Retinal pigment epithelial cell (primary cell): ENCODE data around the gene ATG5.

Experiments used
- DNase-seq: peaks from one replicate; pipeline ENCODE4 v3.0.0-alpha.2; 2010; ENCODE audit warnings: low read depth
- H3K4me3 ChIP-seq: 2 replicates; pipeline ENCODE4 v1.5.1; 2011; ENCODE audit warnings: mild to moderate bottlenecking, low read length, control low read depth, moderate library complexity
- TF ChIP-seq, protein P1 (sequence below): conservative IDR thresholded peaks from 2 replicates; pipeline ENCODE4 v1.5.1; 2011; ENCODE audit warnings: low read depth, low read length, control low read depth, inconsistent platforms

The ATG5 gene

DNA sequence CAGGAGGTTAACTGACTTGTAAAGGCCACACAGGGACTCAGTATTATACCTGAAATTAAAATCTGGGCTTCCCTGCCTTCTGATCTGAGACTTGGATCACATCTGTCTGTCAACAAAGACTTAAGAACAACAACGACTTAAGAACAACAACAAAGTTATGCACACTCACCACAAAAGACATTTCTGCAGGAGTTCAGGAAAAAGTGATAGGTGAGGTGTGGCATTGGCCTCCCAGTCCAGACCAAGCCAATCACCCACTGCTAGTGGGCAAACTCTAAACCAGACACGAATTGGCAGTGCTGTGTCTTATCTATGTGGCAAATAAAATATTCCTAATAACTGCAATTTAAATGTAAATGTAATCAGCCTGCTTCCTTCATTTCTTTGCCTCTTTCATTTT is 178.1 kb downstream of the ATG5 start:
- DNase-seq = no peak
- H3K4me3 ChIP-seq = no peak overlapping the region
- TF ChIP-seq, protein P1, sequence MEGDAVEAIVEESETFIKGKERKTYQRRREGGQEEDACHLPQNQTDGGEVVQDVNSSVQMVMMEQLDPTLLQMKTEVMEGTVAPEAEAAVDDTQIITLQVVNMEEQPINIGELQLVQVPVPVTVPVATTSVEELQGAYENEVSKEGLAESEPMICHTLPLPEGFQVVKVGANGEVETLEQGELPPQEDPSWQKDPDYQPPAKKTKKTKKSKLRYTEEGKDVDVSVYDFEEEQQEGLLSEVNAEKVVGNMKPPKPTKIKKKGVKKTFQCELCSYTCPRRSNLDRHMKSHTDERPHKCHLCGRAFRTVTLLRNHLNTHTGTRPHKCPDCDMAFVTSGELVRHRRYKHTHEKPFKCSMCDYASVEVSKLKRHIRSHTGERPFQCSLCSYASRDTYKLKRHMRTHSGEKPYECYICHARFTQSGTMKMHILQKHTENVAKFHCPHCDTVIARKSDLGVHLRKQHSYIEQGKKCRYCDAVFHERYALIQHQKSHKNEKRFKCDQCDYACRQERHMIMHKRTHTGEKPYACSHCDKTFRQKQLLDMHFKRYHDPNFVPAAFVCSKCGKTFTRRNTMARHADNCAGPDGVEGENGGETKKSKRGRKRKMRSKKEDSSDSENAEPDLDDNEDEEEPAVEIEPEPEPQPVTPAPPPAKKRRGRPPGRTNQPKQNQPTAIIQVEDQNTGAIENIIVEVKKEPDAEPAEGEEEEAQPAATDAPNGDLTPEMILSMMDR = no peak

DNA sequence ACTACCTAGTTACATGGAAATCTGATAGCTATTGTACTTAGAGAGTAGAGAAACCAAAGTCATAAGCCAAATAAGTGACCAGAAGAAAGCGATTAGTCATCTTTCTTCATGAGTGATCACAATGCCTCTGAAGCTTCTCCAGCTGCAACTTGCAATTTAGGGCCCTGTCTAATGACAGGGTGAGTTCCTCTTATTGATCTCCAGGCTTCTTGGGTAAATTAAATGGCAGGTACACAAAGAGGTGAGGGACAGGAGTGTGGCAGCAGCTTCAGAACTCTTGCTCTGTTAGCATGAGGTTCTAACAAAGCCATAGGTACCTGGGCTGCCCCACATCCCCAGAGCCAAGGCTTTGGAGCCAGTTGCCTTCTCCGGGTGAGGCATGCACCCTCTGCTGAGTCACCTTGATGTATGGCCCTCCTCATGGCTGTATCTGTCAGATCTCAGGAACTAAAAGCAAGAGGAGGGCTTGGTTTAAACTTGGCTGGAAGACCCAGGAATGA is 178.7 kb downstream of the ATG5 start:
- DNase-seq = no peak
- TF ChIP-seq, protein P1 = no peak
- H3K4me3 ChIP-seq = no peak overlapping the region

DNA sequence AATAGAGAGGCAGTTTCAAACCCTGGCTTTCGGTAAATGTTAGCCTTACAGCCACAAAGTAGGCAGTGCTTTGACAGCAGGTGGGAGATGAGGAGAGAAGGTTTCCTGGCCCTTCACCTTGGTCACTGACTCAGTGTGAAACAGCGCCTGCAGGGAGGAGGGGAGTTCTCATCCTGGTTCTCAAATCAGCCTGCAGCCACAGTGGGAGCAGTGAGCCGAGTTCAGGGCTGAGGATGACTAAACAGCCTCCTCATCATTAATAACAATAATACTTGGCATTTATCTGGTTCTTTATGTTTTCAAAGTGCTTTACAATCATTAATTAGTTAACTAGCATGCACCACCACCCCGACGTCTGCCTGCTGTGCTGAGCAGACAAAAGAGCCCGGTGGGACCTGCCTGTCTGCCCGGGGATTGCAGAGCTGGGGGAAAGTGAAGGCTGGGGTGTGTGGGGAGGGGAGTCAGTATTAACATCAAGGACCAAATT is 179.8 kb downstream of the ATG5 start:
- no peak for DNase-seq
- TF ChIP-seq, protein P1 = no peak
- H3K4me3 ChIP-seq = no peak overlapping the region

DNA sequence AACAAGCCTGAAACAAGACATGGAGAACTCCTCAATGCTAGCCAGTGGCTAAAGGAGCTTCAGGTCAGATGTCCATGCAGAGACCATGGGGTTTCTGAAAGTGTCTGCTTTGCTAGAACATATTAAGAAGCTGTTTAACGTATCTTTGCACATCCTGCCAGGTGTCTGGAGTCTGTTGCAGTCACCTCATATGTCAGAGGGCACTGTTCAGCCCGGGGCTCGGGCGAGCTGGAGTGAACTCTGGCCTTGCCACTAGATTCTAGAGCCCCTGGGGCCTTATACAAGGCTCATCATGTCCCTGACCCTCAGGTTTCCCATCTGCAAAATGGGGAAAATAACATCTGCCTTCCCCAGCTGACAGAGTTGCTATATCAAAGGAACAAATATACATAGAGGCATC is 180.4 kb downstream of the ATG5 start:
- TF ChIP-seq, protein P1 = no peak
- no peak overlapping the region for H3K4me3 ChIP-seq
- DNase-seq = no peak

DNA sequence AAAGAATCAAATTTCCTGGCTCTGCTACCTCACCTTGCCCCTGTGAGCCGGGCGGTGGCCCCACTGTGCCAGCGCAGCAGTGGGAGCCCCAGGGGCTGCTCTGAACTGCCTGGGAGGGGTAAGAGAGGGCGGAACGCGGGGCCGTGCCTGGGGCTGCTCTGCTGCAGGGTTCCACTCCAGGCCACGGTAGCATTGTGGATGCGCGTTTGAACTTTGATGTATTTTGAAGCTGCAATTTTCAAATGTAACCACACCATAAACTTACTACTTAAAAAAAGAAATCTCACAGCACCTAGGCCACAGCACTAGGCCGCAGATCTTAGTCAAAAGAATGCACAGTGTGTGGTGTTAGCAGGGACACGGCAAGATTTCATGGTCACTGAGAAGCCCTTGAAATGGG is 181.9 kb downstream of the ATG5 start:
- no peak for DNase-seq
- TF ChIP-seq, protein P1 = no peak
- H3K4me3 ChIP-seq = no peak overlapping the region

DNA sequence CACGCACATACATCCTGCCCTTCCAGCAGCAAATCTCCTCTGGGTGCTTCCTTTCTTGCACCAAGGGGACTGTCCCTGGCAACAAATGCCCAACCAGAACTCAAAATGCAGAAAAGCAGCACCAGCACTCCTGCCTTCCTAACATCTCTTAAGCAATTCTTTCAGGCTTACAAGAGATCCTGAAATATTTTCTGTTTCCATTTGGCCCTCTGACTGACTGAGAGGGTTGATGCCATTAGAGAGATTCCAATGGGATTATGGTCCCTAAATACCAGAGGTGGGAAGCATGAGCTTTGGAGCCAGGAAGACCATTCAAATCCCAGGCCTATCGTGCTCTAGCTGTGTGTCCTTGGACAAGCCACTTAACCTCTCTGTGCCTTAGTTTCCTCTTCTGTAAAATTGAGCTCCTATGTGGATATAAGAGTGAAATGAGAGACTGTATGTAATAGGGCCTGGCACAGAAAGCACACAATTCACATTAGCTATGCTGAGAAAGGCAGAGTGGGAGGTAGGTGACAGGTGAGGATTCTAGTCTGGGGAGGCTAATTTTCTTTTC is 182.6 kb downstream of the ATG5 start:
- DNase-seq = no peak
- H3K4me3 ChIP-seq = no peak overlapping the region
- TF ChIP-seq, protein P1 = no peak
